Right cardiac atrium (tissue), 5 donors: Measurements from ENCODE around the gene SLC35G3. TPM values are rescaled to one million over a fixed set of nuclear protein-coding genes. Genes with fewer than 3 reads are reported as not detected.
A peak's percentile ranks its signal among the peaks of the same experiment; 100 is the strongest.
"Not testable (repeated sequence)": the region's sequence is repeated elsewhere in the genome, so short reads cannot be mapped to it uniquely, and the experiment has no call there.

Experiments used
- ATAC-seq, 2 donors: fragments of 200-7000 bp; cut with Tn5 transposase; one replicate each; pipeline versions ENCODE4 v1.8.0 to v1.9.1; 2020; ENCODE audit warnings: moderate library complexity in 2 of 2, mild to moderate bottlenecking in 1 of 2
- DNase-seq, 3 donors: peaks; one replicate each; pipeline ENCODE4 v3.0.0-alpha.2; 2020
- H3K27ac ChIP-seq: one replicate; pipeline ENCODE4 v1.5.1; 2013; ENCODE audit warnings: mild to moderate bottlenecking, low read length, control low read depth, moderate library complexity
- H3K27me3 ChIP-seq: one replicate; pipeline ENCODE4 v1.6.1; 2013; ENCODE audit not compliant: control insufficient read depth, insufficient read depth
- H3K4me1 ChIP-seq: one replicate; pipeline ENCODE4 v1.6.1; 2013; ENCODE audit warnings: low read length; ENCODE audit not compliant: control insufficient read depth, insufficient read depth
- H3K4me3 ChIP-seq: one replicate; pipeline ENCODE4 v1.5.1; 2013; ENCODE audit warnings: low read length, control low read depth
- H3K9me3 ChIP-seq: one replicate; pipeline ENCODE4 v1.6.1; 2013; ENCODE audit warnings: low read length; ENCODE audit not compliant: control insufficient read depth
- WGBS: extraction: QIAGEN DNeasy Blood & Tissue Kit; methylation state at CpG from one replicate; pipeline ENCODE4 v1.1.7; 2013; 5-methylcytosine and 5-hydroxymethylcytosine counted together
- intact Hi-C, 4 donors: fragments of 100-400 bp; cut with DNase I; formaldehyde crosslinking; loops; one replicate each; pipeline versions ENCODE4 v1.11.0 to v1.14.0; 2022 to 2023
- polyA plus RNA-seq: library from polyadenylated mRNA; stranded (reverse); fragments of 200-250 nt; gene quantifications from one replicate; pipeline ENCODE4 v1.2.3, GENCODE V29; 2013
- total RNA-seq, 4 donors: library from RNA; stranded (reverse); fragmentation: NEBNext Ultra II Directional; extraction: Animal tissue kit (Norgen Biotek cat#: 25700); gene quantifications; one replicate each; pipeline ENCODE4 v1.2.1, GENCODE V29; 2021
- donor health status: healthy with polysubstance abuse.
- donor health status: DM: no; HTN: yes; CAD: no.
- donor health status: DM: no; HTN: no; CAD: no.
- donor health status: DM: no; HTN: yes; CAD: no; lungs with severe emphysema.
- donor health status: DM: yes; HTN: yes; CAD: no.

SLC35G3 gene
- total and polyA plus RNA-seq, 5 donors = not detected

DNA sequence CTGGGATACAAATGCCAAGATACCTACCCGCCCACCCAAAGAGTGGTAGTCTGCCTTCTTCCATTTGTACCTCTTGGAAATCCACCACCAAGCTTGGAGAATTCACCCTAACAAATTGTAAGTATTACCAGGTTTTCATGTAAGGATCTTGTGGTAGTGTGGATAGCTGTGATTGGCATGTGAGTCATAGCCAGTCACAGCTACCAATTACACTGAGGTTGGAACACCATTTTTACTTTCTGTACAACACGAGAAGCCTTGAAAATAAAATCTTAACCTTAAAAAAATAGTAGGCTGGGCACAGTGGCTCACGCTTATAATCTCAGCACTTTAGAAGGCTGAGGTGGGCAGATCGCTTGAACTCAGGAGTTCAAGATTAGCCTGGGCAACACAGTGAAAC is 18.5 kb upstream of the SLC35G3 start:
- Histone ChIP-seq H3K27ac (no peak overlapping the region), H3K4me1 (no peaks in the 10 kb centered on the region), H3K9me3 (no peaks in the 10 kb centered on the region), H3K27me3 (no peaks in the 10 kb centered on the region), H3K4me3 (no peak overlapping the region)
- WGBS = 88% methylated on average over 4 of the region's 4 CpGs
- ATAC-seq = no peak
- no peak for DNase-seq
- intact Hi-C loops = loop anchor here in 1 of 4 donors (10.0 kb wide), 1 partner anchor 52 kb away; no protein-coding TSS in a partner anchor

DNA sequence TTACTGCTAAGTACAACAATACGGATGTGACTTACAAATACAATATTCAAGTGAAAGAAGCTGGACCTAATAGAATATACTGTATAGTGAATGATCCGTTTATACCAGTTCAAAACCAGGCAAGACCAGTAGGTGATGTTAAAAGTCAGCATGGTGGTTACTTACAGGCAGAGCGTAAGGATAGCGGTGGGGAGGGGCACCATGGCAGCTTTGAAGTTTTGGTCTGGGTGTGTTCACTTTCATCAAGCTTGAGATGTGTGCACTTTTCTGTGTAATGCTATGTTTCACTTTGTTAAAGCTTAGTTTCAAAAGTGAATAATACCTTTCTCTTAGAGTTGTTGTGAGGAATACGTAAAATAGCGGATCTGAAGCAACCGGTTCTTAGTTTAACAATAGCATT is 16.5 kb upstream of the SLC35G3 start:
- WGBS = 94% methylated on average over 7 of the region's 7 CpGs
- DNase-seq (no peak), ATAC-seq (no peak)
- Histone ChIP-seq H3K9me3 (no peaks in the 10 kb centered on the region), H3K4me1 (no peaks in the 10 kb centered on the region), H3K4me3 (no peak overlapping the region), H3K27me3 (no peaks in the 10 kb centered on the region), H3K27ac (no peak overlapping the region)
- intact Hi-C loops = loop anchor here in 1 of 4 donors (10.0 kb wide), 1 partner anchor 54 kb away; no protein-coding TSS in a partner anchor

DNA sequence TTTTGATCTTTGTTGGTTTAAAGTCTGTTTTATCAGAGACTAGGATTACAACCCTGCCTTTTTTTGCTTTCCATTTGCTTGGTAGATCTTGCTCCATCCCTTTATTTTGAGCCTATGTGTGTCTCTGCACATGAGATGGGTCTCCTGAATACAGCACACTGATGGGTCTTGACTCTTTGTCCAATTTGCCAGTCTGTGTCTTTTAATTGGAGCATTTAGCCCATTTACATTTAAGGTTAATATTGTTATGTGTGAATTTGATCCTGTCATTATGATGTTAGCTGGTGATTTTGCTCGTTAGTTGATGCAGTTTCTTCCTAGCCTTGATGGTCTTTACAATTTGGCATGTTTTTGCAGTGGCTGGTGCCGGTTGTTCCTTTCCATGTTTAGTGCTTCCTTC is 8.4 kb upstream of the SLC35G3 start:
- H3K27ac ChIP-seq, H3K9me3 ChIP-seq, H3K4me1 ChIP-seq, ATAC-seq, H3K4me3 ChIP-seq, H3K27me3 ChIP-seq, intact Hi-C loops, DNase-seq: not testable (repeated sequence)
- WGBS = 63% methylated on average over 2 of the region's 2 CpGs

- H3K27ac ChIP-seq, H3K9me3 ChIP-seq, DNase-seq, H3K4me3 ChIP-seq, H3K4me1 ChIP-seq, intact Hi-C loops, ATAC-seq, H3K27me3 ChIP-seq: not testable (repeated sequence)
- 92% methylated on average over 31 of the region's 31 CpGs for WGBS
Observed at GRCh38 chr17:35195062-35195461, 869 bp upstream of the SLC35G3 start.

- H3K27ac ChIP-seq = no peak overlapping the region
- H3K4me3 ChIP-seq = no peak overlapping the region
- H3K9me3 ChIP-seq = no peaks in the 10 kb centered on the region
- intact Hi-C loops = no loop called here
- WGBS = 70% methylated on average over 8 of the region's 8 CpGs
- H3K27me3 ChIP-seq = no peaks in the 10 kb centered on the region
- DNase-seq = no peak
- H3K4me1 ChIP-seq = no peaks in the 10 kb centered on the region
- peak in 1 of 2 donors; percentile 38 for ATAC-seq
Observed at GRCh38 chr17:35192708-35193107, 1.5 kb downstream of the SLC35G3 start.

- no peak overlapping the region for H3K4me3 ChIP-seq
- no peaks in the 10 kb centered on the region for H3K9me3 ChIP-seq
- H3K27ac ChIP-seq = no peak overlapping the region
- intact Hi-C loops = no loop called here
- H3K4me1 ChIP-seq = no peaks in the 10 kb centered on the region
- no peaks in the 10 kb centered on the region for H3K27me3 ChIP-seq
- ATAC-seq (no peak), DNase-seq (no peak)
- WGBS = 79% methylated on average over 11 of the region's 11 CpGs
Observed at GRCh38 chr17:35191001-35191695, 3.0 kb downstream of the SLC35G3 start.

GRCh38 chr17:35189291-35189690 is 4.9 kb downstream of the SLC35G3 start:
- ATAC-seq (no peak), DNase-seq (no peak)
- no peaks in the 10 kb centered on the region for H3K27me3 ChIP-seq
- 75% methylated on average over 3 of the region's 3 CpGs for WGBS
- no peaks in the 10 kb centered on the region for H3K4me1 ChIP-seq
- H3K9me3 ChIP-seq = no peaks in the 10 kb centered on the region
- intact Hi-C loops = no loop called here
- H3K27ac ChIP-seq = no peak overlapping the region
- H3K4me3 ChIP-seq = no peak overlapping the region

DNA sequence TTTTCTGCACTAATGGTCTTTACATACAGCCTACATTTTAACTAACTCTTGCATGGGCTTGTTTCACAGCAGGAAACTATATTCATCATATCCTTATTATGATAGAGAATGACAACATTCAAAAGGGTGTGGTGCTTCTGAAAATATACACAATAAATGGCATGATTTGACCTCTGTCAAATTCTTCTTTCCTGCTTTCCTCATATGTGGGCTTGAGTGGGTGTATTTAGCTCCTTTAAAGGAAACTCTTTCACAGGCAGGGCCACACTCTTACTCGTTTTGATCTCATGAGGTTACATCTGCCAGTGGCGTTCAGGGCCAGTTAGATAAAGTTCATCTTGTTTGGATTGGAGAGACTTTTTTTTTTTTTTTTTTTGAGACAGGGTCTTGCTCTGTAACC is 6.1 kb downstream of the SLC35G3 start:
- H3K27me3 ChIP-seq = no peaks in the 10 kb centered on the region
- WGBS = 29% methylated on average over 2 of the region's 2 CpGs
- no peaks in the 10 kb centered on the region for H3K4me1 ChIP-seq
- H3K27ac ChIP-seq = no peak overlapping the region
- DNase-seq (no peak), ATAC-seq (no peak)
- intact Hi-C loops = no loop called here
- H3K4me3 ChIP-seq = no peak overlapping the region
- no peaks in the 10 kb centered on the region for H3K9me3 ChIP-seq

DNA sequence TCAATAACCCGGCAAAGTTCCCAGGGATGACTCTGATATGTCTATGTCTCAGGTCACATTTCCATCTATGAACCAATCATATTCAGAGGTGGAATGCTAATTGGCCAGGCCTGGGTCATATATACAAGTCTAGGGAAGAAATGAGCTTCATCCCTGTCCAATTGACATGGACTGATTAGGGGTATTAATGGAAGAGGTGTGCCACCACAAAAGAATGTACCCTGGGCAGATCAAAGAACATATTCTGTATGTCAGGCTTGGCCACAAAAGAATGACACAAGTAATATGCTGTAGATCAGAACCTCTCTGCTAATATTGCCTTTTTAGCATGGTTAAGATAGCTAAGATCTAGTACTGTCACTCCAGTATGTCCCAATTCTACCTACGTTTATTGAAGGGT is 6.7 kb downstream of the SLC35G3 start:
- intact Hi-C loops = no loop called here
- ATAC-seq (no peak), DNase-seq (no peak)
- WGBS = 88% methylated on average over 2 of the region's 2 CpGs
- Histone ChIP-seq H3K9me3 (no peaks in the 10 kb centered on the region), H3K27ac (no peak overlapping the region), H3K27me3 (no peaks in the 10 kb centered on the region), H3K4me3 (no peak overlapping the region), H3K4me1 (no peaks in the 10 kb centered on the region)

DNA sequence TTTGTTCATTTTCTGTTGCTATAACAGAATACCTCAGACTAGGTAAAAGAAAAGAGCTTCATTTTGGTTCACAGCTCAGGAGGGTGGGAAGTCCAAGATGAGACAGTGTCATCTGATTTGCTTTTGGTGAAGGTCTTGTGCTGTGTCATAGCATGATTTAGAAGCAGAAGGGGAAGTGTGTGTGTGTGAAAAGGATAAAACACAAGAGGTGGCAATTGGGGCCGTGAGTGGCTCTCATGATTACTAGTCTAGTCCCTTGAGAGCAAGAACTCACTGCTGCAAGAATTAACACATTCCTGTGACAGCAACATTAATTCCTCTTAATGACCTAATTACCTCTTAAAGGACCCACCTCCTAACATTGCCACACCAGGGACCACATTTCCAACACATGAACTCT is 8.3 kb downstream of the SLC35G3 start:
- ATAC-seq = no peak
- H3K4me3 ChIP-seq = no peak overlapping the region
- H3K4me1 ChIP-seq = no peaks in the 10 kb centered on the region
- DNase-seq = no peak
- H3K27ac ChIP-seq = no peak overlapping the region
- intact Hi-C loops = no loop called here
- no peaks in the 10 kb centered on the region for H3K27me3 ChIP-seq
- WGBS = 30% methylated on average over 1 of the region's 1 CpG
- no peaks in the 10 kb centered on the region for H3K9me3 ChIP-seq

GRCh38 chr17:35184274-35184673 is 9.9 kb downstream of the SLC35G3 start:
- no peak for ATAC-seq
- WGBS = 55% methylated on average over 3 of the region's 3 CpGs
- no peaks in the 10 kb centered on the region for H3K4me1 ChIP-seq

DNA sequence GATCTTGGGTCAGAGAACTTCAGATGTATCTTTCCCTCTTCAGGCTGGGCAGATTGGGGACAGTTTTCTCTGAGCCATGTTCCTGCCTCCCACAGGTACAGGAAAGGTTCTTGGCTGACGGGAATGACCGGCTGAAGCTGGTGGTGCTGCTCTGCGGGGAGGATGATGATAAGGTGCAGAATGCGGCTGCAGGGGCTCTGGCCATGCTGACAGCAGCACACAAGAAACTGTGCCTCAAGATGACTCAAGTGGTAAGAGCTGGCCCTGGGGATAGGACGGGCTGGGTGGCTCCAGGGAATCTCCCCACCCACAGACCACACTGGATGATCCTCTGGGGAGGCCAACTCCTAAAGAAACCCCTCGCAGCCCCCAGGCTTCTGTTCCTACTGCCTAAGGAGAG is 10.9 kb downstream of the SLC35G3 start:
- Histone ChIP-seq H3K27ac (no peak overlapping the region), H3K27me3 (no peaks in the 10 kb centered on the region), H3K4me3 (no peak overlapping the region), H3K4me1 (no peaks in the 10 kb centered on the region), H3K9me3 (no peaks in the 10 kb centered on the region)
- no peak for ATAC-seq
- intact Hi-C loops = no loop called here
- 53% methylated on average over 6 of the region's 6 CpGs for WGBS
- DNase-seq = no peak

More at GRCh38 chr17:35184274-35184673, 9.9 kb downstream of the SLC35G3 start:
- Histone ChIP-seq H3K27ac (no peak overlapping the region), H3K9me3 (no peaks in the 10 kb centered on the region), H3K4me3 (no peak overlapping the region), H3K27me3 (no peaks in the 10 kb centered on the region)
- no peak for DNase-seq
- intact Hi-C loops = no loop called here
